Thoracic aorta (tissue), 2 donors: ENCODE measurements around the gene CNKSR2. TPM values are rescaled to one million over a fixed set of nuclear protein-coding genes. Genes with fewer than 3 reads are reported as not detected.

ENCODE experiments used
- ATAC-seq: fragments of 150-250 bp; one replicate; pipeline ENCODE4 v1.8.0; 2017; ENCODE audit warnings: low read depth; ENCODE audit not compliant: insufficient number of reproducible peaks, low FRiP score
- DNase-seq: peaks from one replicate; pipeline ENCODE4 v3.0.0-alpha.2; 2020; ENCODE audit warnings: low spot score
- H3K27ac ChIP-seq, 2 donors: fragments of 200-600 bp; sonication (generic); 1 replicate in 1 of 2; 2 replicates in 1 of 2; pipeline ENCODE4 v1.5.1; 2016; ENCODE audit warnings: mild to moderate bottlenecking in 2 of 2, moderate library complexity in 2 of 2
- H3K27me3 ChIP-seq: fragments of 200-600 bp; sonication (generic); replicated peaks from 2 replicates; pipeline ENCODE4 v1.6.0; 2016; ENCODE audit warnings: mild to moderate bottlenecking; ENCODE audit not compliant: insufficient read depth
- H3K36me3 ChIP-seq: fragments of 200-600 bp; sonication (generic); one replicate; pipeline ENCODE4 v1.5.1; 2016
- H3K4me1 ChIP-seq, 2 donors: fragments of 200-600 bp; sonication (generic); 1 replicate in 1 of 2; 2 replicates in 1 of 2; pipeline versions ENCODE4 v1.5.1 to v1.6.0; 2016; ENCODE audit warnings: low read depth in 2 of 2, mild to moderate bottlenecking in 1 of 2; ENCODE audit not compliant: control insufficient read depth in 1 of 2
- H3K4me3 ChIP-seq: fragments of 200-600 bp; sonication (generic); 2 replicates; pipeline ENCODE4 v1.5.1; 2016; ENCODE audit warnings: mild to moderate bottlenecking
- H3K9me3 ChIP-seq: fragments of 200-600 bp; sonication (generic); 2 replicates; pipeline ENCODE4 v1.5.1; 2016
- CTCF ChIP-seq: fragments of 200-600 bp; sonication (generic); IDR thresholded peaks from one replicate; pipeline ENCODE4 v1.5.1; 2019; ENCODE audit warnings: antibody characterized with exemption
- total RNA-seq, 2 donors: library from RNA; depleted of rRNA; stranded (reverse); fragments of >200 nt; gene quantifications; one replicate each; pipeline versions ENCODE4 v1.1.0 to v1.2.3, GENCODE V29; 2016

The CNKSR2 gene
- total RNA-seq, 2 donors from 2014 or later, result 5.3 to 10.4 TPM

GRCh38 chrX:21427086-21427485 is 52.9 kb downstream of the CNKSR2 start:
- TF ChIP-seq CTCF, result no peak
- Histone ChIP-seq H3K27ac (no peak overlapping the region), H3K4me3 (no peak overlapping the region), H3K9me3 (no peaks in the 10 kb centered on the region), H3K27me3 (no peaks in the 10 kb centered on the region), H3K36me3 (no peaks in the 10 kb centered on the region), H3K4me1 (no peaks in the 10 kb centered on the region)
- no peak for DNase-seq
- no peak for ATAC-seq

GRCh38 chrX:21437036-21437435 is 62.8 kb downstream of the CNKSR2 start:
- Histone ChIP-seq H3K27me3 (no peaks in the 10 kb centered on the region), H3K9me3 (no peaks in the 10 kb centered on the region), H3K36me3 (no peaks in the 10 kb centered on the region), H3K4me3 (no peak overlapping the region), H3K27ac (no peak overlapping the region), H3K4me1 (no peaks in the 10 kb centered on the region)
- no peak for DNase-seq
- TF ChIP-seq CTCF, result no peak
- ATAC-seq, result no peak

DNA sequence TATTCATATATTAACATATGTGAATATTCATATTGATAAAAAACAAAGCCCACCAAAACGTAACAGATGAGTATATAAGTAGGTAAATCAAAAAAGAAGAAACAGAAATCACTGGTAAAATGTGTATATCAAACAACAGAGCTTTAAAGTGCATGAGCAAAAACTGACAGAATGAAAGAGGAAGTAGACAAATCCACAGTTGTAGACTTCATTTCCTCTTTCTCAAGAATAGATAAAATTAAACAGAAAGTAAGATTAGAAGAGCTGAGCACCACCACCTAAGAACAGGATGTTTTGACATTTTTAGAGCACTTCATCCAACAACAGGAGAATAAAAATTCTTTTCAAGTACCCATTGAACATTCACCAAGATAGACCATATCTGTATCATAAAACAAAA is 64.6 kb downstream of the CNKSR2 start:
- no peak overlapping the region for H3K27ac ChIP-seq
- TF ChIP-seq CTCF, result no peak
- no peaks in the 10 kb centered on the region for H3K36me3 ChIP-seq
- H3K9me3 ChIP-seq, result no peaks in the 10 kb centered on the region
- no peak for ATAC-seq
- no peak overlapping the region for H3K4me3 ChIP-seq
- no peak for DNase-seq
- no peaks in the 10 kb centered on the region for H3K27me3 ChIP-seq
- no peaks in the 10 kb centered on the region for H3K4me1 ChIP-seq

DNA sequence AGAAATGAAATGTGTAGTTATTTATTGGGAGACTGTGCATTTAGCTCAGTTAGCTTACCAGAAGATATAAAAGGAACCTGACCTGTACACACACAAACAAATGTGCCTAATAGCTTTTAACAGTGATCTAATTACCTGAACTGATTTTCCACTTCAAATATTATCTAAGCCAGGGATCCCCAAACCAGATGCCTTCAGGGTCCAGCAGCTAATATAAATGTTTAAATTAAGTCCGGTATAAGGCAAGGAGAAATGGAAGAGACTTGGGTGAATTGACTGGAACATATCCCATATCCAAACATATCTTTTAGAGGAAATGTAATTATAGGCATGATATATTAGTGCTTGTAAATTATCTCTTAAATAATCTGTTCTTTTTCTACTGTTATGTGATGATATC is 66.7 kb downstream of the CNKSR2 start:
- no peaks in the 10 kb centered on the region for H3K27me3 ChIP-seq
- no peaks in the 10 kb centered on the region for H3K9me3 ChIP-seq
- TF ChIP-seq CTCF, result no peak
- H3K4me3 ChIP-seq, result no peak overlapping the region
- no peak for DNase-seq
- H3K36me3 ChIP-seq, result no peaks in the 10 kb centered on the region
- H3K4me1 ChIP-seq, result no peaks in the 10 kb centered on the region
- no peak for ATAC-seq
- H3K27ac ChIP-seq, result no peak overlapping the region

DNA sequence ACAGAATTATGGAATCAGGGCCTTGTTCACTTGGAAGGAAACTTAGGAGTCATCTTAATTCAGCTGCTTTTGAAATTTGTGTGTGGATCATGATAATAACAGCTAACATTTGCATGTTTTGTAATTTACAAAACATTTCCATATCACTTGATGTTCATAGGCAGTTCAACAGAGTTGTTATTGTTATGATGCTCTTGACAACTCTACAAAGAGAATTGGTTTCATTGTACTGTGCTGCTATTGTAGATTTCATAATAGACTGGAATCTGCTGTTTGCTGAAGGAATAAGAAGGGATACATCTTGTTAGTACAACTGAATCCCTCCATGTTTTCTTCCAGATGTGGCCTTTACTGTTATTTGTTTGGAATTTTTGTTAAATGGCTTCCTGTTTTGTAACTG is 83.5 kb downstream of the CNKSR2 start:
- ATAC-seq (no peak), DNase-seq (no peak)
- Histone ChIP-seq H3K9me3 (no peaks in the 10 kb centered on the region), H3K27me3 (no peaks in the 10 kb centered on the region), H3K27ac (no peak overlapping the region), H3K4me3 (no peak overlapping the region), H3K36me3 (no peaks in the 10 kb centered on the region), H3K4me1 (no peaks in the 10 kb centered on the region)
- TF ChIP-seq CTCF, result no peak
